Measurements from ENCODE around the gene TP53TG5. TPM values are rescaled to one million over a fixed set of nuclear protein-coding genes. Genes with fewer than 3 reads are reported as not detected.

Gene TP53TG5
- total RNA-seq, 4 donors from 2014 or later, result not detected

GRCh38 chr20:45358282-45359068, 19.6 kb downstream of the TP53TG5 start:
- Histone ChIP-seq H3K27ac (peak overlapping the region; percentile 94 to 99 (median 96)), H3K27me3 (no peaks in the 10 kb centered on the region), H3K4me1 (peaks cover 33 to 38% of the 10 kb centered on the region in 2 donors), H3K36me3 (no peaks in the 10 kb centered on the region), H3K9me3 (no peaks in the 10 kb centered on the region), H3K4me3 (peak overlapping the region in 2 of 4 donors; percentile 3 to 21)
- peak; percentile 64 to 69 for ATAC-seq
- in situ Hi-C loops (cut with MboI; ENCODE audit: low sequenced_read_pairs in 4 of 4) (loop anchor here in 1 of 4 donors (25.0 kb wide), 1 partner anchor 1146 kb away; the partner anchor contains the start of gene OSER1), intact Hi-C loops (cut with DNase I; ENCODE audit: low total_unique reads) (loop anchor here (1.0 to 10.0 kb wide), 6 partner anchors 15 to 1959 kb away; partner anchors contain the start of gene ZNF335)
- TF ChIP-seq POLR2A (IDR thresholded peaks at IDR 0.05) (peak; percentile 49 to 62), CTCF (IDR thresholded peaks at IDR 0.05 in 4 of 5, conservative IDR thresholded peaks at IDR 0.05 in 1 of 5) (no peak)
- peak; percentile 95 to 98 for DNase-seq

- intact Hi-C loops (cut with DNase I; ENCODE audit: low total_unique reads), result loop anchor here (5.0 to 10.0 kb wide), 4 partner anchors 617 to 1962 kb away; partner anchors contain the start of gene ZNF335
- no peak for ATAC-seq
- TF ChIP-seq CTCF (IDR thresholded peaks at IDR 0.05 in 4 of 5, conservative IDR thresholded peaks at IDR 0.05 in 1 of 5) (no peak), POLR2A (IDR thresholded peaks at IDR 0.05) (no peak)
- Histone ChIP-seq H3K36me3 (no peaks in the 10 kb centered on the region), H3K27me3 (no peaks in the 10 kb centered on the region), H3K4me3 (no peak overlapping the region), H3K27ac (peak overlapping the region; percentile 94 to 99 (median 96)), H3K9me3 (no peaks in the 10 kb centered on the region), H3K4me1 (peaks cover 33 to 38% of the 10 kb centered on the region in 2 donors)
- in situ Hi-C loops (cut with MboI; ENCODE audit: low sequenced_read_pairs in 4 of 4), result loop anchor here in 1 of 4 donors (25.0 kb wide), 1 partner anchor 1143 kb away; the partner anchor contains the start of gene OSER1
- DNase-seq, result no peak
Measured at GRCh38 chr20:45355209-45356084, 22.7 kb downstream of the TP53TG5 start.

- Histone ChIP-seq H3K27ac (peak overlapping the region; percentile 94 to 99 (median 96)), H3K36me3 (no peaks in the 10 kb centered on the region), H3K4me1 (peaks cover 26 to 30% of the 10 kb centered on the region in 2 donors), H3K27me3 (no peaks in the 10 kb centered on the region), H3K9me3 (no peaks in the 10 kb centered on the region), H3K4me3 (no peak overlapping the region)
- in situ Hi-C loops (cut with MboI; ENCODE audit: low sequenced_read_pairs in 4 of 4), result loop anchor here in 1 of 4 donors (25.0 kb wide), 1 partner anchor 1142 kb away; the partner anchor contains the start of gene OSER1
- TF ChIP-seq POLR2A (IDR thresholded peaks at IDR 0.05) (no peak), CTCF (IDR thresholded peaks at IDR 0.05 in 4 of 5, conservative IDR thresholded peaks at IDR 0.05 in 1 of 5) (no peak)
- intact Hi-C loops (cut with DNase I; ENCODE audit: low total_unique reads), result loop anchor here (5.0 to 10.0 kb wide), 4 partner anchors 618 to 1963 kb away; partner anchors contain the start of gene ZNF335
- DNase-seq, result no peak
- no peak for ATAC-seq
Measured at GRCh38 chr20:45354423-45355208, 23.5 kb downstream of the TP53TG5 start.

- Histone ChIP-seq H3K4me3 (no peak overlapping the region), H3K27ac (peak overlapping the region; percentile 94 to 99 (median 96)), H3K27me3 (no peaks in the 10 kb centered on the region), H3K9me3 (no peaks in the 10 kb centered on the region), H3K4me1 (peaks cover 18 to 26% of the 10 kb centered on the region in 2 donors), H3K36me3 (no peaks in the 10 kb centered on the region)
- TF ChIP-seq POLR2A (IDR thresholded peaks at IDR 0.05) (no peak), CTCF (IDR thresholded peaks at IDR 0.05 in 4 of 5, conservative IDR thresholded peaks at IDR 0.05 in 1 of 5) (no peak)
- no peak for ATAC-seq
- no peak for DNase-seq
- intact Hi-C loops (cut with DNase I; ENCODE audit: low total_unique reads) (loop anchor here (10.0 kb wide), 1 partner anchor 859 kb away; no protein-coding TSS in a partner anchor), in situ Hi-C loops (cut with MboI; ENCODE audit: low sequenced_read_pairs in 4 of 4) (loop anchor here in 1 of 4 donors (25.0 kb wide), 1 partner anchor 1141 kb away; the partner anchor contains the start of gene OSER1)
Measured at GRCh38 chr20:45353746-45354145, 24.4 kb downstream of the TP53TG5 start.

Measured in gastrocnemius medialis (tissue), 4 donors.